Thyroid gland (tissue), 4 donors: ENCODE results near the gene SLC47A2. TPM values are rescaled to one million over a fixed set of nuclear protein-coding genes. Genes with fewer than 3 reads are reported as not detected.

Experiments
- DNase-seq, 2 donors: peaks; one replicate each; pipeline ENCODE4 v3.0.0-alpha.2; 2019
- H3K27ac ChIP-seq, 3 donors: fragments of 200-600 bp; sonication (generic); 1 replicate in 2 of 3; 2 replicates in 1 of 3; pipeline ENCODE4 v1.5.1; 2016 to 2019; ENCODE audit warnings: mild to moderate bottlenecking in 1 of 3, moderate library complexity in 1 of 3
- H3K27me3 ChIP-seq: fragments of 200-600 bp; sonication (generic); one replicate; pipeline ENCODE4 v1.5.1; 2019
- H3K36me3 ChIP-seq, 2 donors: fragments of 200-600 bp; sonication (generic); one replicate each; pipeline ENCODE4 v1.5.1; 2016 to 2019
- H3K4me1 ChIP-seq, 2 donors: fragments of 200-600 bp; sonication (generic); one replicate each; pipeline ENCODE4 v1.5.1; 2017 to 2019
- H3K4me3 ChIP-seq, 3 donors: fragments of 200-600 bp; sonication (generic); replicated peaks in 1 of 3; 1 replicate in 2 of 3; 2 replicates in 1 of 3; pipeline ENCODE4 v1.5.1; 2016; ENCODE audit warnings: mild to moderate bottlenecking in 1 of 3
- H3K9me3 ChIP-seq: fragments of 200-600 bp; sonication (generic); one replicate; pipeline ENCODE4 v1.5.1; 2017
- CTCF ChIP-seq, 6 experiments: fragments of 200-600 bp in 3 of 6; fragments of 450-650 bp in 3 of 6; sonication (generic) in 3 of 6; IDR thresholded peaks; one replicate each; pipeline ENCODE4 v1.5.1; 2016 to 2019; ENCODE audit warnings: antibody characterized with exemption in 6 of 6, mild to moderate bottlenecking in 2 of 6, inconsistent platforms in 1 of 6, moderate library complexity in 1 of 6
- POLR2A ChIP-seq, 2 donors: fragments of 450-650 bp; IDR thresholded peaks; one replicate each; pipeline ENCODE4 v1.6.1; 2017; ENCODE audit warnings: antibody characterized with exemption in 2 of 2, mild to moderate bottlenecking in 2 of 2, moderate library complexity in 1 of 2
- WGBS, 2 donors: methylation state at CpG; one replicate each; pipeline ENCODE4 v1.1.5; 2017; 5-methylcytosine and 5-hydroxymethylcytosine counted together
- intact Hi-C: fragments of 100-400 bp; cut with DNase I; formaldehyde crosslinking; loops from one replicate; pipeline ENCODE4 v1.15.1; 2023
- total RNA-seq, 4 donors: library from RNA; depleted of rRNA; stranded (reverse); fragments of >200 nt; gene quantifications; one replicate each; pipeline ENCODE4 v1.2.3, GENCODE V29; 2016

SLC47A2 gene
- total RNA-seq, 4 donors from 2014 or later = 0.45 to 1.4 TPM; not detected in 2

- no peak for TF ChIP-seq POLR2A (IDR thresholded peaks at IDR 0.05)
- no peak for TF ChIP-seq CTCF (IDR thresholded peaks at IDR 0.05)
- peaks cover 32 to 63% of the 10 kb centered on the region in 2 donors for H3K4me1 ChIP-seq
- no peak overlapping the region for H3K4me3 ChIP-seq
- intact Hi-C loops = no loop called here
- no peaks in the 10 kb centered on the region for H3K27me3 ChIP-seq
- 52 to 59% methylated on average over 7 of the region's 7 CpGs for WGBS, 2 donors
- H3K27ac ChIP-seq = peak overlapping the region; percentile 51 to 74 (median 55)
- peak; percentile 73 to 83 for DNase-seq
- H3K36me3 ChIP-seq = peaks cover 0 to 9% of the 10 kb centered on the region in 2 donors
- no peaks in the 10 kb centered on the region for H3K9me3 ChIP-seq
Observed at GRCh38 chr17:19659366-19660177, 56.8 kb downstream of the SLC47A2 start.

- H3K27me3 ChIP-seq = no peaks in the 10 kb centered on the region
- H3K4me3 ChIP-seq = no peak overlapping the region
- H3K4me1 ChIP-seq = peaks cover 31 to 57% of the 10 kb centered on the region in 2 donors
- peaks cover 12 to 15% of the 10 kb centered on the region in 2 donors for H3K36me3 ChIP-seq
- no peak for TF ChIP-seq POLR2A (IDR thresholded peaks at IDR 0.05)
- TF ChIP-seq CTCF (IDR thresholded peaks at IDR 0.05) = no peak
- intact Hi-C loops = no loop called here
- DNase-seq = no peak
- peak overlapping the region; percentile 52 to 63 (median 57) for H3K27ac ChIP-seq
- 65 to 71% methylated on average over 4 of the region's 4 CpGs for WGBS, 2 donors
- H3K9me3 ChIP-seq = no peaks in the 10 kb centered on the region
Observed at GRCh38 chr17:19656851-19657581, 59.4 kb downstream of the SLC47A2 start.

DNA sequence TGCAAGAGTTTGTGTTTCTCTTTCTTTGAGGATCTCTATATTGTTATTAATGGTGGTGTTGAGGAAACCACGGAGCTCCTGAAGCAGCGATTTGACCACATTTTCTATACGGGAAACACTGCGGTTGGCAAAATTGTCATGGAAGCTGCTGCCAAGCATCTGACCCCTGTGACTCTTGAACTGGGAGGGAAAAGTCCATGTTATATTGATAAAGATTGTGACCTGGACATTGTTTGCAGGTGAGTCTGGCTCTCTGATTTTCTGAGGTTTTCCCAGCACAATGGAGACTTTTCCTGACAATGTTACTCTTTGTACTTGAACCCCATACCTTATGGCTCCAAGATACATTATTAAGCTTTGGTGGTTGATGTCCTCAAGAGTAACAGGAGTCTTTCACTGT, 60.0 kb downstream of the SLC47A2 start:
- TF ChIP-seq CTCF (IDR thresholded peaks at IDR 0.05) (no peak), POLR2A (IDR thresholded peaks at IDR 0.05) (no peak)
- no peak for DNase-seq
- Histone ChIP-seq H3K4me3 (no peak overlapping the region), H3K27me3 (no peaks in the 10 kb centered on the region), H3K27ac (peak overlapping the region in 2 of 3 donors; percentile 31 to 63), H3K4me1 (peaks cover 38 to 62% of the 10 kb centered on the region in 2 donors), H3K9me3 (no peaks in the 10 kb centered on the region), H3K36me3 (peaks cover 12 to 15% of the 10 kb centered on the region in 2 donors)
- intact Hi-C loops = no loop called here
- WGBS, 2 donors = 90 to 99% methylated on average over 4 of the region's 4 CpGs

GRCh38 chr17:19654896-19655295, 61.5 kb downstream of the SLC47A2 start:
- intact Hi-C loops = no loop called here
- DNase-seq = no peak
- Histone ChIP-seq H3K4me1 (peaks cover 44 to 61% of the 10 kb centered on the region in 2 donors), H3K4me3 (no peak overlapping the region), H3K9me3 (no peaks in the 10 kb centered on the region), H3K27ac (no peak overlapping the region), H3K27me3 (no peaks in the 10 kb centered on the region), H3K36me3 (peaks cover 12 to 15% of the 10 kb centered on the region in 2 donors)
- 94 to 98% methylated on average over 4 of the region's 4 CpGs for WGBS, 2 donors
- TF ChIP-seq POLR2A (IDR thresholded peaks at IDR 0.05) = no peak
- no peak for TF ChIP-seq CTCF (IDR thresholded peaks at IDR 0.05)
